Naive thymus-derived CD4-positive, alpha-beta T cell (primary cell): ENCODE results near the gene SYNDIG1. TPM values are rescaled to one million over a fixed set of nuclear protein-coding genes. Genes with fewer than 3 reads are reported as not detected.

Experiments
- ATAC-seq: fragments of 150-1000 bp; cut with Tn5 transposase; 2 replicates; pipeline ENCODE4 v1.10.0; 2021; ENCODE audit warnings: mild to moderate bottlenecking, moderate library complexity
- CTCF ChIA-PET: fragments of 350-600 bp; sonication (Branson Sonifier 250); formaldehyde crosslinking; loops from one replicate; lab custom pipeline; 2021; ENCODE audit warnings: antibody characterized with exemption; lab: Charles Lee
- POLR2A ChIA-PET: fragments of 350-600 bp; sonication (Branson Sonifier 250); formaldehyde crosslinking; loops from one replicate; lab custom pipeline; 2021; ENCODE audit warnings: antibody characterized with exemption, inconsistent platforms; lab: Charles Lee
- DNase-seq, 9 donors: peaks; one replicate each; pipeline versions ENCODE4 v3.0.0 to v3.0.0-alpha.2; 2020 to 2022; ENCODE audit warnings: mixed read lengths in 1 of 9
- H3K27ac ChIP-seq: one replicate; pipeline ENCODE4 v1.7.0; 2013; ENCODE audit warnings: mild to moderate bottlenecking, low read depth, low read length, moderate library complexity
- H3K27me3 ChIP-seq, 2 donors: one replicate each; pipeline ENCODE4 v1.7.0; 2013; ENCODE audit warnings: low read length in 2 of 2, mild to moderate bottlenecking in 2 of 2, moderate library complexity in 2 of 2; ENCODE audit not compliant: control insufficient read depth in 2 of 2, insufficient read depth in 2 of 2
- H3K36me3 ChIP-seq, 3 experiments: 1 replicate in 2 of 3; 2 replicates in 1 of 3; pipeline ENCODE4 v1.7.0; 2013; ENCODE audit warnings: low read length in 3 of 3, mild to moderate bottlenecking in 3 of 3, moderate library complexity in 1 of 3; ENCODE audit not compliant: insufficient read depth in 3 of 3, control insufficient read depth in 2 of 3
- H3K4me1 ChIP-seq, 2 donors: one replicate each; pipeline ENCODE4 v1.7.0; 2013; ENCODE audit warnings: low read length in 2 of 2, mild to moderate bottlenecking in 2 of 2, moderate library complexity in 1 of 2; ENCODE audit not compliant: control insufficient read depth in 2 of 2, insufficient read depth in 2 of 2
- H3K4me3 ChIP-seq: 2 replicates; pipeline ENCODE4 v1.7.0; 2013; ENCODE audit warnings: mild to moderate bottlenecking, low read length
- H3K9me3 ChIP-seq, 3 experiments: 1 replicate in 2 of 3; 2 replicates in 1 of 3; pipeline ENCODE4 v1.7.0; 2013; ENCODE audit warnings: low read length in 3 of 3; ENCODE audit not compliant: control insufficient read depth in 2 of 3
- H3K27ac Mint-ChIP-seq, 9 donors: one replicate each; pipeline ENCODE4 v1.8.0; 2020 to 2022; ENCODE audit warnings: mixed read lengths in 9 of 9, mild to moderate bottlenecking in 8 of 9, moderate library complexity in 5 of 9, inconsistent platforms in 2 of 9
- H3K27me3 Mint-ChIP-seq, 5 donors: one replicate each; pipeline ENCODE4 v1.8.0; 2021 to 2022; ENCODE audit warnings: mixed read lengths in 5 of 5, mild to moderate bottlenecking in 1 of 5
- H3K36me3 Mint-ChIP-seq, 5 donors: one replicate each; pipeline ENCODE4 v1.8.0; 2020 to 2022; ENCODE audit warnings: mixed read lengths in 5 of 5, mild to moderate bottlenecking in 3 of 5, inconsistent platforms in 1 of 5
- H3K4me1 Mint-ChIP-seq, 7 donors: one replicate each; pipeline ENCODE4 v1.8.0; 2020 to 2022; ENCODE audit warnings: mixed read lengths in 7 of 7, mild to moderate bottlenecking in 3 of 7, inconsistent platforms in 1 of 7
- H3K4me3 Mint-ChIP-seq, 10 donors: one replicate each; pipeline ENCODE4 v1.8.0; 2020 to 2022; ENCODE audit warnings: mild to moderate bottlenecking in 10 of 10, mixed read lengths in 10 of 10, moderate library complexity in 6 of 10, inconsistent platforms in 2 of 10
- H3K9me3 Mint-ChIP-seq, 11 donors: one replicate each; pipeline ENCODE4 v1.8.0; 2020 to 2022; ENCODE audit warnings: mixed read lengths in 11 of 11, mild to moderate bottlenecking in 4 of 11, inconsistent platforms in 1 of 11, moderate library complexity in 1 of 11
- intact Hi-C, 2 donors: fragments of 100-400 bp; cut with micrococcal nuclease; formaldehyde crosslinking; loops; one replicate each; pipeline ENCODE4 v1.15.1; 2023
- polyA plus RNA-seq, 2 donors: library from polyadenylated mRNA; unstranded; fragments of 300-500 nt; fragmentation: Illumina TruSeq; gene quantifications; one replicate each; pipeline ENCODE4 v1.2.3, GENCODE V29; 2021
- total RNA-seq, 6 experiments: library from RNA in 5 of 6; stranded (reverse) in 5 of 6; gene quantifications; 1 replicate in 5 of 6; 2 replicates in 1 of 6; pipeline ENCODE4 v1.2.3 and lab custom pipeline; 2021 to 2026

The SYNDIG1 gene
- total RNA-seq (not detected), polyA plus RNA-seq (not detected), total RNA-seq (lab: John Stamatoyannopoulos, UW) (not detected)

DNA sequence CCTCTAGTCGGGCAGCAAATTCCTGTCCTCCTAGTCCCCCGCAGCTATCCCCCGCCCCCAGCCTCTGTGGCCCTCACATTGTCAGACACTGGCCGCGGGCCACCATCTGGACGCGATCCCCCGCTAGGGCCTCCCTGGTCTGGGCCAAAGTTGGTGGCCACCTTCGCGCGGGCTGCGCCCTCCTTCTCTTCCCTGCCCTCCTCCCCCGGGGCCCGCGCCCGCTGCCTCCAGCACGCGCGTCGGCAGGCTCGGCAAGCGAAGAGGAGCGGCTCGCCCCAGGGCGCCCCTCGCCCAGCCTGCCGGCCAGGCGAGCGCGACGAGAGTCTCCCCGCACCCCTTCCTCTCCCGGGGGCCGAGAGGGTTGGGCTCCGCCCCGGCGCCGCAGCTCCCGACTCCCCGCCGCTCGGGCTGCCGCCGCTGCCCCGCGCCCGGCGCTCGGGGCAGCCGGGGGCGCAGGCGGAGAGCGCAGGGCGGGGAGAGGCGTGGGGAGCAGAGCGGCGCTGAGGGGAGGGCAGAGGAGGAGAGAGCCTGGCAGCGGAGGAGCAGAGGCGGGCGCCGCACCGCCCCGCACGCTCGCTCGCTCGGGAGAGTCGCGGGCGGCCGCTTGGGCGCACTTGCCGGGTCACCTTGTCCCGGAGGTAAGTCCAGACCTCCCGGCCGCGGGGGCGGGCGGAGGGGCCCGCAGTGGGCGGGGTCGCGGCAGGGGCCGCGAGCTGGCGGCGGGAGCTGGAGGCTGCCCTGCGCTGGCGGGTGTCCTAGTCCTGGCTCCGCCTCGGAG is at the start of gene SYNDIG1:
Gene SYNDIG1 (plus strand): TSS at position 514 of the 778 bp plus-strand sequence. CDS start 73,469 bp downstream, outside the sequence.
- peak within 1 kb of the TSS in 9 of 10 donors; percentile 47 to 82 (median 73) for H3K4me3 Mint-ChIP-seq
- DNase-seq (no peak), ATAC-seq (no peak)
- no peaks in the 10 kb centered on the region for H3K36me3 Mint-ChIP-seq
- H3K27me3 Mint-ChIP-seq = peaks cover 41 to 71% (median 59%) of the 10 kb centered on the region in 5 donors
- Histone ChIP-seq H3K4me3 (no peak within 1 kb of the TSS), H3K4me1 (peaks cover 0 to 14% of the 10 kb centered on the region in 2 donors), H3K9me3 (no peaks in the 10 kb centered on the region), H3K27me3 (peaks cover 0 to 3% of the 10 kb centered on the region in 2 donors), H3K36me3 (no peaks in the 10 kb centered on the region), H3K27ac (no peak within 1 kb of the TSS)
- peaks cover 0 to 22% (median 12%) of the 10 kb centered on the region in 7 donors for H3K4me1 Mint-ChIP-seq
- ChIA-PET CTCF (interaction anchor here (0.5 kb wide), 1 partner anchor 943 kb away, joined by 4 read pairs; no protein-coding TSS in a partner anchor), POLR2A (no interaction called here)
- no peak within 1 kb of the TSS for H3K27ac Mint-ChIP-seq
- intact Hi-C loops = no loop called here
- peaks cover 0 to 2% (median 0%) of the 10 kb centered on the region in 11 donors for H3K9me3 Mint-ChIP-seq

DNA sequence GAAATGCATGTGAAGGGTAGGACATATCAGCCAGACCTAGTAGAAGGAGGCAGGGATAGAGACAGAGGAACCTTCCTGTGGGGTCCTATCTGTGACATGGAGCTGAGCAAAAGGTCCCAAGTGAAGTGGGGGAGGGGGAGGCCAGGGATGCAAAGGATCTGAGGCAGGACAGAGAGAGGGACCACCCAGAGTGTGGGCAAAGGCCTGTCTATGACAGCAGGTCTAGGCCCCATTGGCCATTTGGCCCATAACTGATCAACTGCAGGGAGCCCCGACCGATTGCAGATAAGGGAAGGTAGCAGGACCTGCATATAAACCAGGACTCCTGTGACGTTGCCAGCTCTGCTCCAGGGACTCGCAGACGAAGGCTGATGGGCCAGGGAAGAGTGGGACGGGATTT is 49.6 kb upstream of the SYNDIG1 start:
- H3K27me3 Mint-ChIP-seq = peaks cover 0 to 6% (median 0%) of the 10 kb centered on the region in 5 donors

DNA sequence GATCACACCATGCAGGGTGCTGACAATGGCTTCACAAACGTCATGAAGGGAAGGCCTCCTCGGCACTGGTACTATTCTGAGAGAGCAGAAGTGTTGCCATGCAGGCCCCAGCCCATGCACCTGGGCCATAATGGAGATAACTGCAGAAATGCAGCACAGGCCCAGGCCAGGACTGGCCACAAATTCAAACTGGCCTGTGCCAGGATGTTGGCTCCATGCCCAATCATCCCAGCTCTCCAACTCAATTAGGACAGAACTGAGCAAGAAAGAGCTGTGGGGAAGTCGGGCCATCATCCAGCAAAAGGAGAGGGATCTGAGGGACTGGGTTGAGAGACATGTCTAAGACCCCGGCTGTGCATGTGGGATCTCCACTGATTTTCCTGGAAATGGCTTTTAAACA is 48.9 kb upstream of the SYNDIG1 start:
- ChIA-PET POLR2A (no interaction called here), CTCF (no interaction called here)
- H3K27me3 ChIP-seq = no peaks in the 10 kb centered on the region
- peaks cover 0 to 10% (median 4%) of the 10 kb centered on the region in 5 donors for H3K36me3 Mint-ChIP-seq
- peaks cover 3 to 15% (median 8%) of the 10 kb centered on the region in 11 donors for H3K9me3 Mint-ChIP-seq
- no peak for DNase-seq
- no peak overlapping the region for H3K27ac ChIP-seq
- no peaks in the 10 kb centered on the region for H3K4me1 ChIP-seq
- ATAC-seq = no peak
- H3K4me3 ChIP-seq = no peak overlapping the region
- H3K4me3 Mint-ChIP-seq = no peak overlapping the region
- no peaks in the 10 kb centered on the region for H3K36me3 ChIP-seq
- intact Hi-C loops = no loop called here
- H3K4me1 Mint-ChIP-seq = no peaks in the 10 kb centered on the region
- peaks cover 0 to 4% (median 0%) of the 10 kb centered on the region in 3 experiments for H3K9me3 ChIP-seq
- no peak overlapping the region for H3K27ac Mint-ChIP-seq
- peaks cover 0 to 7% (median 0%) of the 10 kb centered on the region in 5 donors for H3K27me3 Mint-ChIP-seq

More for the DNA sequence above, 49.6 kb upstream of the SYNDIG1 start:
- H3K36me3 Mint-ChIP-seq = peaks cover 0 to 10% (median 4%) of the 10 kb centered on the region in 5 donors
- CTCF ChIA-PET = no interaction called here
- Histone ChIP-seq H3K4me3 (no peak overlapping the region), H3K27ac (no peak overlapping the region), H3K9me3 (peaks cover 0 to 4% (median 0%) of the 10 kb centered on the region in 3 experiments), H3K36me3 (no peaks in the 10 kb centered on the region), H3K27me3 (no peaks in the 10 kb centered on the region), H3K4me1 (no peaks in the 10 kb centered on the region)
- peaks cover 4 to 23% (median 9%) of the 10 kb centered on the region in 11 donors for H3K9me3 Mint-ChIP-seq
- intact Hi-C loops = no loop called here
- POLR2A ChIA-PET = no interaction called here
- no peaks in the 10 kb centered on the region for H3K4me1 Mint-ChIP-seq
- no peak overlapping the region for H3K27ac Mint-ChIP-seq
- ATAC-seq = no peak
- no peak for DNase-seq
- no peak overlapping the region for H3K4me3 Mint-ChIP-seq

GRCh38 chr20:24421071-24421470 is 48.4 kb upstream of the SYNDIG1 start:
- H3K36me3 ChIP-seq = no peaks in the 10 kb centered on the region
- H3K27me3 ChIP-seq = no peaks in the 10 kb centered on the region
- Mint-ChIP-seq H3K36me3 (peaks cover 0 to 6% (median 0%) of the 10 kb centered on the region in 5 donors), H3K27ac (no peak overlapping the region), H3K9me3 (peaks cover 3 to 10% (median 4%) of the 10 kb centered on the region in 11 donors), H3K4me3 (no peak overlapping the region), H3K4me1 (no peaks in the 10 kb centered on the region), H3K27me3 (peaks cover 0 to 10% (median 2%) of the 10 kb centered on the region in 5 donors)
- H3K4me1 ChIP-seq = no peaks in the 10 kb centered on the region
- intact Hi-C loops = no loop called here
- POLR2A ChIA-PET = no interaction called here
- ATAC-seq (no peak), DNase-seq (no peak)
- no peak overlapping the region for H3K4me3 ChIP-seq
- H3K9me3 ChIP-seq = peaks cover 0 to under 1% (median 0%) of the 10 kb centered on the region in 3 experiments
- CTCF ChIA-PET = no interaction called here
- H3K27ac ChIP-seq = no peak overlapping the region

GRCh38 chr20:24422091-24422760 is 47.2 kb upstream of the SYNDIG1 start:
- H3K4me1 ChIP-seq = no peaks in the 10 kb centered on the region
- Mint-ChIP-seq H3K9me3 (peaks cover 0 to 4% (median under 1%) of the 10 kb centered on the region in 11 donors), H3K4me1 (no peaks in the 10 kb centered on the region), H3K27ac (no peak overlapping the region), H3K27me3 (peaks cover 0 to 13% (median 2%) of the 10 kb centered on the region in 5 donors), H3K36me3 (peaks cover 0 to under 1% (median 0%) of the 10 kb centered on the region in 5 donors), H3K4me3 (no peak overlapping the region)
- POLR2A ChIA-PET = no interaction called here
- no peak overlapping the region for H3K4me3 ChIP-seq
- ATAC-seq (no peak), DNase-seq (no peak)
- H3K36me3 ChIP-seq = no peaks in the 10 kb centered on the region
- intact Hi-C loops = no loop called here
- H3K27me3 ChIP-seq = no peaks in the 10 kb centered on the region
- no peak overlapping the region for H3K27ac ChIP-seq
- CTCF ChIA-PET = no interaction called here
- no peaks in the 10 kb centered on the region for H3K9me3 ChIP-seq

DNA sequence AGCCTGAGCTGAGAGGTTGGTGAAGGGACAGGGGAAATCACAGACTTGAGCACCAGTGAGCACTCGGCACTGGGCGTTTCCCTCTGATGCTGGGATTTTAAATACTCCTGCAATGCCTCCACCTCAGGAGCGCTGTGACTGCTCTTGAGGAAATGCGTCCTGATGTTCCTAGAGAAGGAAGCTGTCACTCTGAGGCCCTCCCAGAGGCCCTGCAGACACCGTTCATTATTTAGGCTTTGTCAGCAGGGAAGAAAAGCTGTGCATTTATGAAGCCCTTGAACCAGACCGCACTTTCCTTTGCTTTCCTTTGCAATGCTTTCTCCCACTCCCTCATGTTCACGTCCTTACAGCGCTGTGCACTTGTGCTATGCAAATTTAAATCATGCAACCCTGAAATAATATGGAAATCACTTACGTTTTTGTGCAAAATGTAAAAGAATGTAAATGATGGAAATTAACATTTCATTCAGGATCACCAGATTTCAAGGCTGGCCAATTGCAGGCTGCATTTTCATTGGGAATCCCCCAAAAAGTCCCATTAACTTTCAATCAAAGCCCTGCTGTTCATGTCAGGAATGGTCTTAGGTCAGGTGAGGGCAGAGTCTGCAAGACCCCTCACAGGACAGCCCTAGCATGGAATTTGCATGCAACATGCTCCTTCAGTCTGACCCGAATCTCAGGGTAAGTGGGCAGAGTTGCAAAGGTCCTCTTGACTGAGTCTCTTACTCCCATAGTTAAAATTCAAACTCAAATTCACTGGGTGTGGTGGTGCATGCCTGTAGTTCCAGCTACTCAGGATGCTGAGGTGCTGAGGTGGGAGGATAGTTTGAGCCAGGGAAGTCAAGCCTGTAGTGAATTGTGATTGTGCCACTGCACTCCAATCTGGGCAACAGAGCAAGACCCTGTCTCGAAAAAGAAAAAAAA is 45.8 kb upstream of the SYNDIG1 start:
- Mint-ChIP-seq H3K9me3 (peaks cover 0 to 11% (median 5%) of the 10 kb centered on the region in 11 donors), H3K27me3 (peaks cover 0 to 22% (median 6%) of the 10 kb centered on the region in 5 donors), H3K4me1 (no peaks in the 10 kb centered on the region), H3K27ac (no peak overlapping the region), H3K36me3 (peaks cover 0 to 3% (median 0%) of the 10 kb centered on the region in 5 donors), H3K4me3 (no peak overlapping the region)
- POLR2A ChIA-PET = interaction anchor here (0.7 kb wide), 1 partner anchor 102 kb away, joined by 3 read pairs; no protein-coding TSS in a partner anchor
- H3K36me3 ChIP-seq = no peaks in the 10 kb centered on the region
- no peak overlapping the region for H3K4me3 ChIP-seq
- DNase-seq = no peak
- H3K9me3 ChIP-seq = no peaks in the 10 kb centered on the region
- no peaks in the 10 kb centered on the region for H3K27me3 ChIP-seq
- H3K27ac ChIP-seq = no peak overlapping the region
- CTCF ChIA-PET = no interaction called here
- intact Hi-C loops = no loop called here
- no peak for ATAC-seq
- H3K4me1 ChIP-seq = no peaks in the 10 kb centered on the region
